CD4-positive, alpha-beta T cell treated with Interleukin-15 for 1 hour (primary cell): Measurements from ENCODE around the gene RPL19.

ENCODE experiments used
- DNase-seq: peaks from one replicate; pipeline ENCODE4 v3.0.0-alpha.2; 2020

RPL19 gene

DNA sequence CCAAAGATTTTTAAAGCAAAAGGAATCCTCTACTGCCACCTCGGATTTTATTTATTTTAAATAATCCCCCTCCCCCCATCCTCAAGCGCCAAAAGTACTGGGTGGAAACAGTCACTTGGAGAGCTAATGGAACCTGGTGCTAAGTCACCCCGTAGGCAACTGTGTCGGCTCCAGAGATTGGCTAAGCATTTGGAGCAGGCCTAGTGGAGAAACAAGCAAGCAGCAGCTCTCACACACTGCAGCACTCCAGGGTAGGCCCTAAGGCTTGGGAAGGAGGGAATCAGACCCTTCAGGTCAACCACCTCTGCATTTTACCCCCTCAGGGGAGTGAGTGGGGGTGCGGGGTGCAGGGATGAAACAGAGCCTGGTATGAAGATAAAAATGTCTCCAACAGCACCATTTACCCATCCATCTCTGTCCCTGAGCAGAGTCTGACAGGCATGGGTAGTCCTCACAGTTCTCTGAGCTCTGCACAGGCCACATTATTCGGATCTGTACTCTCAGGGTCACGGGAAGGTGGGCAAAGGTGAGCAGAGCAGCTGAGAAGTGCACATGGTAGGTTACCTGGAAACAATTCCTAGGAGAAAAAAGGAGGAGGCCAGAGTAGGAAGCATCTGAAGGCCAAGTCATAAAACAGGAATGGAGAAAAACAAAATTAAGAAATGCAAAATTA lies 52.8 kb downstream of the RPL19 start:
- no peak for DNase-seq
